Progenitor cell of endocrine pancreas (in vitro differentiated cells): ENCODE measurements around the gene P3R3URF. TPM values are rescaled to one million over a fixed set of nuclear protein-coding genes. Genes with fewer than 3 reads are reported as not detected.

Experiments
- DNase-seq: peaks from one replicate; pipeline ENCODE4 v3.0.0; 2021; ENCODE audit warnings: low spot score; ENCODE audit not compliant: unreplicated experiment
- H3K27ac Mint-ChIP-seq: 2 replicates; pipeline ENCODE4 v1.8.0; 2021; ENCODE audit warnings: mild to moderate bottlenecking, moderate library complexity, mixed read lengths
- H3K27me3 Mint-ChIP-seq: 2 replicates; pipeline ENCODE4 v1.8.0; 2021; ENCODE audit warnings: mixed read lengths
- H3K36me3 Mint-ChIP-seq: 2 replicates; pipeline ENCODE4 v1.8.0; 2022; ENCODE audit warnings: mixed read lengths; ENCODE audit not compliant: insufficient read depth
- H3K4me1 Mint-ChIP-seq: 2 replicates; pipeline ENCODE4 v1.8.0; 2021; ENCODE audit warnings: low read depth, mixed read lengths
- H3K4me3 Mint-ChIP-seq: 2 replicates; pipeline ENCODE4 v1.8.0; 2021; ENCODE audit warnings: low read depth, mild to moderate bottlenecking, moderate library complexity, mixed read lengths
- H3K9me3 Mint-ChIP-seq: 2 replicates; pipeline ENCODE4 v1.8.0; 2021; ENCODE audit warnings: low read depth, mixed read lengths
- total RNA-seq: library from RNA; stranded (reverse); gene quantifications from 2 replicates; pipeline ENCODE4 v1.2.1, GENCODE V29; 2021
- TF ChIP-seq, protein P1 (sequence below): fragments of 200-600 bp; sonication (generic); IDR thresholded peaks from one replicate; pipeline ENCODE4 v1.5.0; 2021; ENCODE audit warnings: antibody characterized with exemption, mild to moderate bottlenecking; ENCODE audit not compliant: unreplicated experiment

Gene P3R3URF
- total RNA-seq, 1 donor from 2014 or later = not detected

DNA sequence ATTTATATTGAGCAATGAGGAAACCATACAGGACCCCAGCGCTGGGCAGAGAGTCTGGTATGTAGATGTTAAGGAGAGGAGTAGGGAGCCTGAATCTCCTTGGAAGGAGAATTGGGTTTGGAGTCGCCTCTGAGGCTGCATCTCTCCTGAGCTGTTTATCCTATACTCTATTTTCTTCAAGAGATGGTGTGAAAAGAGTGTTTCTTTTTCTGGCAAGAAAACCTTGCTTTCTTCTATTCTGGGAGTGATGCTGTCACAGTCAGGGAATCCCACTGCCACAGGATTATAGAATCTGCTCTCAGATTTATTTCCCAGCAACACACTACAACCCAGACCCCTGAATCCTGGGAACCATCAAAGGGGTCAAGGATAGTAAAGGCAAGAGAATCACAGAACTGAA, 30.1 kb upstream of the P3R3URF start:
- H3K4me3 Mint-ChIP-seq = no peak overlapping the region
- H3K27ac Mint-ChIP-seq = no peak overlapping the region

GRCh38 chr1:46205791-46206190, 29.5 kb upstream of the P3R3URF start:
- H3K4me1 Mint-ChIP-seq = peaks cover 11% of the 10 kb centered on the region
- H3K36me3 Mint-ChIP-seq = no peaks in the 10 kb centered on the region
- H3K27ac Mint-ChIP-seq = no peak overlapping the region
- no peak for DNase-seq
- H3K9me3 Mint-ChIP-seq = no peaks in the 10 kb centered on the region
- peaks cover 14% of the 10 kb centered on the region for H3K27me3 Mint-ChIP-seq
- H3K4me3 Mint-ChIP-seq = no peak overlapping the region
- TF ChIP-seq, protein P1, sequence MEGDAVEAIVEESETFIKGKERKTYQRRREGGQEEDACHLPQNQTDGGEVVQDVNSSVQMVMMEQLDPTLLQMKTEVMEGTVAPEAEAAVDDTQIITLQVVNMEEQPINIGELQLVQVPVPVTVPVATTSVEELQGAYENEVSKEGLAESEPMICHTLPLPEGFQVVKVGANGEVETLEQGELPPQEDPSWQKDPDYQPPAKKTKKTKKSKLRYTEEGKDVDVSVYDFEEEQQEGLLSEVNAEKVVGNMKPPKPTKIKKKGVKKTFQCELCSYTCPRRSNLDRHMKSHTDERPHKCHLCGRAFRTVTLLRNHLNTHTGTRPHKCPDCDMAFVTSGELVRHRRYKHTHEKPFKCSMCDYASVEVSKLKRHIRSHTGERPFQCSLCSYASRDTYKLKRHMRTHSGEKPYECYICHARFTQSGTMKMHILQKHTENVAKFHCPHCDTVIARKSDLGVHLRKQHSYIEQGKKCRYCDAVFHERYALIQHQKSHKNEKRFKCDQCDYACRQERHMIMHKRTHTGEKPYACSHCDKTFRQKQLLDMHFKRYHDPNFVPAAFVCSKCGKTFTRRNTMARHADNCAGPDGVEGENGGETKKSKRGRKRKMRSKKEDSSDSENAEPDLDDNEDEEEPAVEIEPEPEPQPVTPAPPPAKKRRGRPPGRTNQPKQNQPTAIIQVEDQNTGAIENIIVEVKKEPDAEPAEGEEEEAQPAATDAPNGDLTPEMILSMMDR = no peak

More for the DNA sequence above, 30.1 kb upstream of the P3R3URF start:
- TF ChIP-seq, protein P1 = no peak
- peaks cover 11% of the 10 kb centered on the region for H3K4me1 Mint-ChIP-seq
- no peaks in the 10 kb centered on the region for H3K36me3 Mint-ChIP-seq
- H3K27me3 Mint-ChIP-seq = peaks cover 14% of the 10 kb centered on the region
- no peak for DNase-seq
- no peaks in the 10 kb centered on the region for H3K9me3 Mint-ChIP-seq

- peaks cover 11% of the 10 kb centered on the region for H3K4me1 Mint-ChIP-seq
- H3K9me3 Mint-ChIP-seq = no peaks in the 10 kb centered on the region
- H3K27me3 Mint-ChIP-seq = peaks cover 14% of the 10 kb centered on the region
- no peak for DNase-seq
- TF ChIP-seq, protein P1 = no peak
- no peak overlapping the region for H3K27ac Mint-ChIP-seq
- H3K4me3 Mint-ChIP-seq = no peak overlapping the region
- no peaks in the 10 kb centered on the region for H3K36me3 Mint-ChIP-seq
These were observed 28.9 kb upstream of the P3R3URF start for GRCh38 chr1:46205141-46205540.

GRCh38 chr1:46204406-46204742, 28.1 kb upstream of the P3R3URF start:
- H3K9me3 Mint-ChIP-seq = no peaks in the 10 kb centered on the region
- H3K36me3 Mint-ChIP-seq = no peaks in the 10 kb centered on the region
- no peak overlapping the region for H3K27ac Mint-ChIP-seq
- DNase-seq = no peak
- peak overlapping the region; percentile 80 for H3K4me3 Mint-ChIP-seq
- H3K4me1 Mint-ChIP-seq = peaks cover 11% of the 10 kb centered on the region
- H3K27me3 Mint-ChIP-seq = peaks cover 14% of the 10 kb centered on the region
- TF ChIP-seq, protein P1 = no peak

DNA sequence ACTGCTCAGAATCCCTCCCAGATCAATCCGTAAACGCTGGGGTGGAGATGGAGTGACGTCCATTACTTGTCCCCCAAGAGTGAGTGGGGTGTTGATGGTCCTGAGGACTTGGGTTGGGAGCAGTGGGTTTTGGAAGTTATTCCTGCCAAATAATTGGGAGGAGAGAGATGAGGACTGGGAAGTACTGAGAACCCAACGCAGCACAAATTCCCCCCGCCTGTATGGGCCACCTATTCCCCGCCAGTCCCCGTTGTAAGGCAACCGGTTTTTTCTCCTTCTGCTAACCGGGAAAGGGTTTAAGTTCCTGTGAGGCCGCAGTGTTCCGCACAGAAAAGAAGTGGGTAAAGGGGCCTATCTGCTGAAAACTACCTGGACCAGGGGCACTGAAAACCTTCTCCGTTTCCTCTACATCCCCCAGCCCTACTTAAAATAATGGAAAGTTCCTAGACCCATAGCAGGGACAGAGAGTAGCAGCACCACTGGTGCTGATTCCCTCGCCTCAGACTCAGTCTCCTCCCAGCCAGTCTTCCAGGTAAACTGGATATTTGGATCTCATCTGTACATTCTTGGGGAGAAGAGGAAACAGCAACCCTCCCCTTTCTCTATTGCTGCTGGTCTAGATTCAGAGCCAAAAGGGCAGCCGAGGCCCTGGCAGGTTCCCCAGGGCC, 27.6 kb upstream of the P3R3URF start:
- no peak for DNase-seq

More for the DNA sequence above, 27.6 kb upstream of the P3R3URF start:
- Mint-ChIP-seq H3K27me3 (peaks cover 14% of the 10 kb centered on the region), H3K27ac (no peak overlapping the region), H3K4me3 (peak overlapping the region; percentile 80), H3K9me3 (no peaks in the 10 kb centered on the region), H3K4me1 (peaks cover 11% of the 10 kb centered on the region), H3K36me3 (no peaks in the 10 kb centered on the region)
- TF ChIP-seq, protein P1 = no peak
